Urinary bladder (tissue), 4 donors: Measurements from ENCODE around the gene HIRA. TPM values are rescaled to one million over a fixed set of nuclear protein-coding genes. Genes with fewer than 3 reads are reported as not detected.
"Not testable (repeated sequence)": the region's sequence is repeated elsewhere in the genome, so short reads cannot be mapped to it uniquely, and the experiment has no call there.

Source experiments
- DNase-seq: peaks from one replicate; pipeline ENCODE4 v3.0.0-alpha.2; 2015; ENCODE audit errors: extremely low spot score
- H3K27ac ChIP-seq: one replicate; pipeline ENCODE4 v1.5.1; 2013; ENCODE audit warnings: low read depth, mild to moderate bottlenecking, moderate library complexity
- H3K36me3 ChIP-seq: one replicate; pipeline ENCODE4 v1.6.1; 2013; ENCODE audit warnings: mild to moderate bottlenecking, moderate library complexity; ENCODE audit not compliant: insufficient read depth
- H3K4me1 ChIP-seq: one replicate; pipeline ENCODE4 v1.6.1; 2013; ENCODE audit warnings: mild to moderate bottlenecking, moderate library complexity; ENCODE audit not compliant: insufficient read depth
- H3K4me3 ChIP-seq: one replicate; pipeline ENCODE4 v1.5.1; 2013; ENCODE audit warnings: low read depth, low read length
- WGBS: extraction: QIAGEN DNeasy Blood & Tissue Kit; methylation state at CpG from one replicate; pipeline ENCODE4 v1.1.7; 2013; 5-methylcytosine and 5-hydroxymethylcytosine counted together
- polyA plus RNA-seq: library from polyadenylated mRNA; stranded (reverse); fragments of 200-250 nt; gene quantifications from one replicate; pipeline ENCODE4 v1.2.3, GENCODE V29; 2013
- total RNA-seq: library from RNA; depleted of rRNA; stranded (reverse); fragments of >200 nt; gene quantifications from one replicate; pipeline ENCODE4 v1.2.3, GENCODE V29; 2014
- donor health status: healthy with polysubstance abuse.
- donor health status: healthy.

The HIRA gene
- total and polyA plus RNA-seq, 2 donors: 8.7 to 21.9 TPM

DNA sequence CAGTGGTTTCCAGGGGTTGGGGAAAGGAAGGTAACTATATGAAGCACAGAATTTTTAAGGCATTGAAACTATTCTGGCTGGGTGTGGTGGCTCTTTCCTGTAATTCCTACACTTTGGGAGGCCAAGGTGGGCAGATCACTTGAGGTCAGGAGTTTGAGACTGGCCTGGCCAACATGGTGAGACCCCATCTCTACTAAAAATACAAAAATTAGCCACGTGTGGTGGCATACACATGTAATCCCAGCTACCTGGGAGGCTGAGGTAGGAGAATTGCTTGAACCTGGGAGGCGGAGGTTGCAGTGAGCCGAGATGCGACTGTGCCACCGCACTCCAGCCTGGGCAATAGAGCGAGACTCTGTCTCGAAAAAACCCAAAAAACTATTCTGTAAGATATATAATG lies 68.0 kb downstream of the HIRA start:
- H3K36me3 ChIP-seq, H3K4me1 ChIP-seq, H3K4me3 ChIP-seq, DNase-seq, H3K27ac ChIP-seq: not testable (repeated sequence)
- WGBS: 98% methylated on average over 7 of the region's 7 CpGs

DNA sequence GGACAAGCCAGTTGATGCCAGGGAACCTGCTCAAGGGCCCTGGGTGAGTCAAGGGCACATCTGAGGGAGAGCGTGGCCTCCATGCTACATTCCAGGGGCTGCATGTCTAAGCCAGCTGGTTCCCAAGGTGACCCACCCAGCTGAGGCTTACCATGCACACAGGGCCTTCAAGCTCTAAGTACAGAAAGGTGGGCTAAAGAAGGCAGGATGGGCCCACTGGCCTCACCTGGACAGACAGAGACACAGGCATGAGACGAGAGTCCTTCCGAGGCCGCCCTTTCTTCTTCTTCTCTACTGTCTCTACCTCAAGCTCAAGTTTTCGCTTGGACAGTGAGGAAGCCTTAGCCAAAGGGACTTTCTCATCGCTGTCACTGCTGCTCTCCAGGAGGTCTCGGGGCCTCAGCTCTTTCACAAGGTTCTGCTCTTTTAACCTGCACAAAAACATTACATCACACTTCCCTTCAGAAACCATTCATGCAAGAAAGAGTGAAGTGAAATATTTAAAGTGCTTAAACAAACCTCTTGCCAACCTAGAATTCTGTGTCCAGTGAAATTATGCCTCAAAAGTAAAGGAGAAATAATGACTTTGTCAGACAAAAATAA lies 69.9 kb downstream of the HIRA start:
- DNase-seq: no peak
- no peak overlapping the region for H3K27ac ChIP-seq
- no peaks in the 10 kb centered on the region for H3K36me3 ChIP-seq
- 98% methylated on average over 7 of the region's 7 CpGs for WGBS
- H3K4me1 ChIP-seq: no peaks in the 10 kb centered on the region
- H3K4me3 ChIP-seq: no peak overlapping the region

GRCh38 chr22:19360862-19361261 lies 70.7 kb downstream of the HIRA start:
- no peaks in the 10 kb centered on the region for H3K36me3 ChIP-seq
- no peak overlapping the region for H3K27ac ChIP-seq
- 96% methylated on average over 2 of the region's 2 CpGs for WGBS
- DNase-seq: no peak
- H3K4me3 ChIP-seq: no peak overlapping the region
- H3K4me1 ChIP-seq: no peaks in the 10 kb centered on the region

DNA sequence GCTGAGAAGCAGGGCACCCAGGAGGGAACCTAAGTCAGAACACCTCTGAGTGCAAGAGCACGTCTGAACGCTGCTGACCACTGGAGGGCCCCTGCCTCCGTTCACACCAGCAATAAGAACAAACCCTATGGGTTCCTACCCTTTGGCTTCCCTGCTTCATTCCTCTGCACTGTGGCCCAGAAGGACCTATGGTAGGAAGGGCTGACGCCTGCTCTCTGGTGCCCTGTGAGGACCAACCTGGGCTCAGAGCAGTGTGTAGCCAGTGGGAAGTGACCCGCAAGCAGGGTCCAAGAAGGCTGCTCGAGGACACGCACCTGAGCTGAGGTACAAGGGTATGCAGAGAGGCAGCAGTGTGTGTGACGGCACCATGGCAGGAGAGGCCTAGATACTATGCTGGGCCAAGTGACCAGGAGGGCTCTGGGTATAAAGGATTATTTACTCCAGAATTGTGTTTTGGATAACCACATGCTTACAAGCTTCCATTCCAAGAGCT lies 71.2 kb downstream of the HIRA start:
- WGBS: 91% methylated on average over 8 of the region's 8 CpGs
- no peak for DNase-seq
- no peaks in the 10 kb centered on the region for H3K36me3 ChIP-seq
- H3K4me1 ChIP-seq: no peaks in the 10 kb centered on the region
- no peak overlapping the region for H3K4me3 ChIP-seq
- no peak overlapping the region for H3K27ac ChIP-seq

GRCh38 chr22:19359554-19360299 lies 71.8 kb downstream of the HIRA start:
- no peak overlapping the region for H3K4me3 ChIP-seq
- no peaks in the 10 kb centered on the region for H3K4me1 ChIP-seq
- H3K36me3 ChIP-seq: no peaks in the 10 kb centered on the region
- no peak overlapping the region for H3K27ac ChIP-seq
- 96% methylated on average over 6 of the region's 6 CpGs for WGBS
- DNase-seq: no peak

DNA sequence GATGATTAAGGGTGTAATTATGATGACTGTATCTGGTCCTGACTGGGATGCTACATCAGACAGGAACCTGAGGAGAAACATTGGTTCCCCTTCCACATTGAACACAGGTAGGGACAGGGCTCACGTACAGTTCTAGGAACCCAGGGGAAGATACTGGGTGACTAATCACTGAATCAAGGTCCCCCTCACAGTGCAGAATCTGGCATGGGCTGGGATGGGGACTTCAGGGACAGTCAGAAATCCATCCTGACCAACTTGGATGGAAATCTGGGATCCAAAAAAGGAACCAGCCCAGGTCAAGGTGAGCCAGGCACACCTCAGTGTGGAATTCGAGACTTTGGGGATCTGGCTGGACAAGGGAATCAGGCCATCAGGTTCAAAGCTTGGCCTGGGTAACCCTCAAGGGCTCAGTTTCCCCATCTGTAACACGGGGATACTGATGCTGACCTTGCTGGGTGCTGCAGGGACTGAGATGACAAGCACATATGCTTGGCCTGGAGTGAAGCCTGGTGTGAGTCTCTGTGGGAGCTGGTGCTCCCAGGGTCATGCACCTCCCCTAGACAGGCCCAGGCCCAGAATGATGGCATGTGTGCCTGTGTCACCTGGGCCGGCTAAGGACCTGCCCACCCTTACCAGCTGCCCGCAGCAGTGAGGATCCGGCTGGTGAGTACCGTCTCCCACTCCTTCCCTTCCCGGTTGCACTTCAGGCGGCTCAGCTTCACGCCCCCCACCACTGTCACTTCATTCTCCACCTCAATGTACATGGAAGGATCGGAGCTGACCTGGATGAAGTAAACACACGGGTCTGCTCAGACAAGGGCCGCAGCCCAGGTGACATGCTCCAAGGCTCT lies 72.6 kb downstream of the HIRA start:
- no peaks in the 10 kb centered on the region for H3K4me1 ChIP-seq
- WGBS: 97% methylated on average over 13 of the region's 13 CpGs
- H3K4me3 ChIP-seq: no peak overlapping the region
- no peak for DNase-seq
- H3K27ac ChIP-seq: no peak overlapping the region
- no peaks in the 10 kb centered on the region for H3K36me3 ChIP-seq

DNA sequence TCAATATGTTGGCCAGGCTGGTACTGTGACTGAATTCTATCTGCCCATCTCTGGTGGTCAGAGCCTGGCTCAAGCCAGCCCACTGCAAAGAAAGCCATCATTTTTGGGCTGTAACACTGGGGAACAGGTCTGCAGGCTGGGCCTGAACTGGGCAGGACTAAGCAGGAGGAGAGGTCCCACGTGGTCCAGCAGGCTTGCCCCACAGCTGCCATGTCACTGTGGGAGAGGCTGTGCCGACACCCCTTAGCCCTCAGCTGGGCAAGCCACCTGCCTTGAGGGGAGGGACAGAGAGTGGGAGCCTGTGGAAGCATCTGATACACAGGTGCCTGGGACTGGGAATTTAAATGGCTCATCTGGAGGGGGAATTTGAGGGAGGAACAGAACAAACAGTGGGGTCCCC lies 73.3 kb downstream of the HIRA start:
- 81% methylated on average over 2 of the region's 2 CpGs for WGBS
- Histone ChIP-seq H3K4me3 (no peak overlapping the region), H3K36me3 (no peaks in the 10 kb centered on the region), H3K4me1 (no peaks in the 10 kb centered on the region), H3K27ac (no peak overlapping the region)
- DNase-seq: no peak

GRCh38 chr22:19357270-19358105 lies 74.0 kb downstream of the HIRA start:
- Histone ChIP-seq H3K4me1 (no peaks in the 10 kb centered on the region), H3K4me3 (no peak overlapping the region), H3K27ac (no peak overlapping the region), H3K36me3 (no peaks in the 10 kb centered on the region)
- no peak for DNase-seq
- 74% methylated on average over 14 of the region's 14 CpGs for WGBS

DNA sequence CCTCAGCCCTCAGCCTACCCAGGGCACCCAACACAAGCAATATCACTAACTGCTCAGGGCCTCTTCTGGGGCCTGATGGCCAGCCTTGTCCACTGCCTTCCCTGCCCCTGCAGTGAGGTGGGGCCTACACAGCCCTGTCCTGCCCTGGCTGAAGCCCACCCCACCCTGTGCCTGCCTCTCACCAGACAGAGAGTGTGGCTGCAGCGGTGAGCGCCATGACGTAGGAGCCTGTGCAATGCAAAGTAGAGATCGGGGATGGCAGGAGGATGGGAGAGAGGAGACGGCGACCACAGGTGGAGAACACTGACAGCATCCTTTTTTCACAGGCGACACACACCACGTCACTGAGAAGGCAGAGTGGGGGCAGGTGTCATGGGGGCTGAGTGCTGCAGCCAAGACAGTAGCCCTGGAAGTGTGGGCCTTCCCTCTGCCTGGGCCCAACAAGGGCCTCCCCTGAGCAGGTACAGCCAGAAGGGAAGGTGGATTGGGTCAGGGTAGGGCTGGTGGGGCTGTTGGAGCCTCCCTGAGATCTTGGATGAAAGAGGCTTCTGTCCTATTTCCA lies 74.7 kb downstream of the HIRA start:
- 97% methylated on average over 8 of the region's 8 CpGs for WGBS
- Histone ChIP-seq H3K36me3 (peaks cover under 1% of the 10 kb centered on the region), H3K27ac (no peak overlapping the region), H3K4me1 (no peaks in the 10 kb centered on the region), H3K4me3 (no peak overlapping the region)
- no peak for DNase-seq

DNA sequence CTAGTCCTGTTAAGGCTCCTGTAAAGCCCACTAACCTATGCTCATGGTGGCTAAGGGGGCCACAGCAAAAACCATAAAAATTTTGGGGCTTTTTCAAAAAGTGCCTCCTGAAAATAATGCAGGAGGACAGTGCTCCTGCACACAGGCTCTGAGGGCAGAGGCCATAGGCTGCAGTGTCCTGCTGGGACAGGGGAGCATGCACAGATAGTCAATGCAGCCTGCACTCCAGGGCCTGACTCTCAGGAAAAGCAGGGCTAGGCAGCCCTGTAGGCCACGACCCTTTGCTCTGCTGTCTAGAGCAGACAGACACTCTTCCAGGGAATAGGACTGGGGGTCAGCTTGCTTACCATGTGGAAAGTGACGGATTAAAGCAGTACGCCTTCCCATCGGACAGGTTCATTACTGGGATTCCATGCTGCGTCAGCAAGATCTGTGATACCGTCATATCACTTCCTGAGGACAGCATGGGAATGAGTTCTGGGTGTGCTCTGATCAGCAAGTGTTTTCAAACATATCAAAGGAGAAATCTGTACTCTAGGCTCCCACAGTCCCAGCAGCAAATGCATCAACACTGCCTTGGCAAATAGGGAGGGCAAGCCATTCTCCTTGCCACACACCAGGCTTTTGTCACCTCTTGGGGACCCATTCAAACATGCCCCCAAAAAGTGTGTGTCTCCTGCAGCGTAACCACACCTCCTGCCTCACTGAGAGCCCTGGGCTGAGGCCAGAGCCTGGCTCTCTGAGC lies 75.9 kb downstream of the HIRA start:
- no peak overlapping the region for H3K4me3 ChIP-seq
- no peak overlapping the region for H3K27ac ChIP-seq
- peaks cover 2% of the 10 kb centered on the region for H3K36me3 ChIP-seq
- 93% methylated on average over 7 of the region's 7 CpGs for WGBS
- no peaks in the 10 kb centered on the region for H3K4me1 ChIP-seq
- no peak for DNase-seq

GRCh38 chr22:19354201-19354600 lies 77.3 kb downstream of the HIRA start:
- H3K4me3 ChIP-seq: no peak overlapping the region
- no peak for DNase-seq
- no peak overlapping the region for H3K27ac ChIP-seq
- 97% methylated on average over 5 of the region's 5 CpGs for WGBS
- H3K36me3 ChIP-seq: peaks cover 6% of the 10 kb centered on the region
- no peaks in the 10 kb centered on the region for H3K4me1 ChIP-seq

DNA sequence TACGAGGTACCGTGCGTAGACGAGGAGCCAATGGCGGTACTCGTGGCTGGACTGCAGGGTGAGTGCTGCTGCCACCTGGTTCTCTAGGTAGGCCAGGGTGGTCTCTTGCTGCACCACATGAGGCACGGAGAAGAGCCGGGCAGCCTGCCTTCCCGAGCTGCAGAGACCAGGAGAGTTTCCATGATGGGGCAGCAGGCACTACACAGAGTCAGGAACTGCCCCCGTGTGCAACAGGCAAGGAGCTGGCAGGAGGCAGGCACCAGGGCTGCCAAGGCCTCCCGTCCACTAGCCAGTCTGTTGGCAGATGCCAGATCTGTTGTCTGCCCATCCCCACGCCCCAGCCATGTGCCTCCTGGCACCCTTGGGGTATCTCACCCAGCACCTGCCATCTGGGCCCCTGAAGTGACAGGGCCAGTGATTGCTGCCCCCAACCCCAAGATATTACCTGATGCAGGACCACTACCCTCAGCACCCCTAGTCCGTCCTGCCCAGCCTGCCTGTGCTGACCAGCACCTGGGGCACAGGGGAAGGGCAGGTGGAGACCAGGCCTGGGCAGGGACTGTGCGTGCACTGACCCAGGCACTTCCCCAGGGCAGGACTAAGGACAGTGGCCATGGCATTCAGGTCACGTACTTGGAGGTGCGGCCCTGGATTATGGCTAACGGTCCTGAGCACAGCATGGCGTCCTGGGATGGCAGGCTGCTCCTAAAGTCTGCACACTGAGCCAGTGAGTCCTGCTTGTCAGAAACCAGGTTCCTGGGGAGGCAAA lies 78.0 kb downstream of the HIRA start:
- no peak overlapping the region for H3K27ac ChIP-seq
- no peaks in the 10 kb centered on the region for H3K4me1 ChIP-seq
- no peak overlapping the region for H3K4me3 ChIP-seq
- DNase-seq: no peak
- WGBS: 94% methylated on average over 18 of the region's 18 CpGs
- H3K36me3 ChIP-seq: peaks cover 6% of the 10 kb centered on the region
